Peyer's patch (tissue), 4 donors: ENCODE measurements around the gene VCL. TPM values are rescaled to one million over a fixed set of nuclear protein-coding genes. Genes with fewer than 3 reads are reported as not detected.
"Not testable (repeated sequence)": the region's sequence is repeated elsewhere in the genome, so short reads cannot be mapped to it uniquely, and the experiment has no call there.

Source experiments
- DNase-seq, 3 donors: peaks; one replicate each; pipeline ENCODE4 v3.0.0-alpha.2; 2017 to 2019
- H3K27ac ChIP-seq, 4 donors: fragments of 200-600 bp; sonication (generic); one replicate each; pipeline ENCODE4 v1.5.1; 2016 to 2019
- H3K27me3 ChIP-seq, 2 donors: fragments of 200-600 bp; sonication (generic); one replicate each; pipeline ENCODE4 v1.5.1; 2019
- H3K36me3 ChIP-seq, 3 donors: fragments of 200-600 bp; sonication (generic); one replicate each; pipeline ENCODE4 v1.5.1; 2016 to 2019
- H3K4me1 ChIP-seq, 4 donors: fragments of 200-600 bp; sonication (generic); one replicate each; pipeline ENCODE4 v1.5.1; 2016 to 2019
- H3K4me3 ChIP-seq, 4 donors: fragments of 200-600 bp; sonication (generic); 1 replicate in 3 of 4; 2 replicates in 1 of 4; pipeline ENCODE4 v1.5.1; 2016 to 2019; ENCODE audit warnings: mild to moderate bottlenecking in 1 of 4
- H3K9me3 ChIP-seq, 4 donors: fragments of 200-600 bp; sonication (generic); one replicate each; pipeline ENCODE4 v1.5.1; 2016 to 2019; ENCODE audit warnings: mild to moderate bottlenecking in 1 of 4
- CTCF ChIP-seq, 6 experiments: fragments of 450-650 bp in 4 of 6; fragments of 200-600 bp in 2 of 6; sonication (generic) in 1 of 6; IDR thresholded peaks; one replicate each; pipeline ENCODE4 v1.5.1; 2017 to 2019; ENCODE audit warnings: antibody characterized with exemption in 6 of 6, mild to moderate bottlenecking in 3 of 6, moderate library complexity in 1 of 6
- POLR2A ChIP-seq, 2 donors: fragments of 450-650 bp; IDR thresholded peaks; one replicate each; pipeline ENCODE4 v1.5.1; 2017; ENCODE audit warnings: antibody characterized with exemption in 2 of 2, mild to moderate bottlenecking in 2 of 2, moderate library complexity in 2 of 2
- total RNA-seq, 4 donors: library from RNA; depleted of rRNA; stranded (reverse); fragments of >200 nt; gene quantifications; one replicate each; pipeline ENCODE4 v1.1.0, GENCODE V29; 2016

The VCL gene
- total RNA-seq, 4 donors from 2014 or later = 36.3 to 103 (median 61.4) TPM

GRCh38 chr10:74058658-74059057 lies 60.7 kb downstream of the VCL start:
- TF ChIP-seq POLR2A (IDR thresholded peaks at IDR 0.05) (no peak), CTCF (IDR thresholded peaks at IDR 0.05) (no peak)
- DNase-seq = no peak
- peaks cover 0 to 14% (median 2%) of the 10 kb centered on the region in 4 donors for H3K4me1 ChIP-seq
- no peaks in the 10 kb centered on the region for H3K27me3 ChIP-seq
- no peak overlapping the region for H3K27ac ChIP-seq
- no peak overlapping the region for H3K4me3 ChIP-seq
- H3K36me3 ChIP-seq = no peaks in the 10 kb centered on the region
- peaks cover 0 to 5% (median 0%) of the 10 kb centered on the region in 4 donors for H3K9me3 ChIP-seq

- no peaks in the 10 kb centered on the region for H3K36me3 ChIP-seq
- H3K9me3 ChIP-seq = peaks cover 0 to 7% (median 0%) of the 10 kb centered on the region in 4 donors
- H3K4me1 ChIP-seq = peaks cover 0 to 10% (median 2%) of the 10 kb centered on the region in 4 donors
- no peaks in the 10 kb centered on the region for H3K27me3 ChIP-seq
- H3K4me3 ChIP-seq = no peak overlapping the region
- TF ChIP-seq POLR2A (IDR thresholded peaks at IDR 0.05) (no peak), CTCF (IDR thresholded peaks at IDR 0.05) (no peak)
- DNase-seq = no peak
- H3K27ac ChIP-seq = no peak overlapping the region
Measured at GRCh38 chr10:74061104-74061503, 63.2 kb downstream of the VCL start.

- H3K4me3 ChIP-seq, DNase-seq, H3K27ac ChIP-seq, H3K9me3 ChIP-seq, H3K36me3 ChIP-seq, H3K4me1 ChIP-seq, H3K27me3 ChIP-seq: not testable (repeated sequence)
Measured at GRCh38 chr10:74061978-74062377, 64.1 kb downstream of the VCL start.

- H3K27ac ChIP-seq = no peak overlapping the region
- DNase-seq = no peak
- H3K4me3 ChIP-seq = no peak overlapping the region
- H3K36me3 ChIP-seq = no peaks in the 10 kb centered on the region
- peaks cover 0 to 7% (median 0%) of the 10 kb centered on the region in 4 donors for H3K9me3 ChIP-seq
- no peaks in the 10 kb centered on the region for H3K27me3 ChIP-seq
- no peaks in the 10 kb centered on the region for H3K4me1 ChIP-seq
- no peak for TF ChIP-seq CTCF (IDR thresholded peaks at IDR 0.05)
- no peak for TF ChIP-seq POLR2A (IDR thresholded peaks at IDR 0.05)
Measured at GRCh38 chr10:74063256-74063655, 65.3 kb downstream of the VCL start.

GRCh38 chr10:74067373-74068352 lies 69.7 kb downstream of the VCL start:
- Histone ChIP-seq H3K36me3 (no peaks in the 10 kb centered on the region), H3K4me1 (no peaks in the 10 kb centered on the region), H3K27me3 (no peaks in the 10 kb centered on the region), H3K27ac (no peak overlapping the region), H3K9me3 (peaks cover 0 to 7% (median 0%) of the 10 kb centered on the region in 4 donors), H3K4me3 (no peak overlapping the region)
- no peak for TF ChIP-seq POLR2A (IDR thresholded peaks at IDR 0.05)
- no peak for TF ChIP-seq CTCF (IDR thresholded peaks at IDR 0.05)
- DNase-seq = no peak

- no peak for DNase-seq
- H3K4me3 ChIP-seq = no peak overlapping the region
- no peaks in the 10 kb centered on the region for H3K4me1 ChIP-seq
- no peaks in the 10 kb centered on the region for H3K27me3 ChIP-seq
- H3K36me3 ChIP-seq = peaks cover 0 to 21% (median 0%) of the 10 kb centered on the region in 3 donors
- no peaks in the 10 kb centered on the region for H3K9me3 ChIP-seq
- H3K27ac ChIP-seq = peak overlapping the region in 1 of 4 donors; percentile 20
- TF ChIP-seq POLR2A (IDR thresholded peaks at IDR 0.05) (no peak), CTCF (IDR thresholded peaks at IDR 0.05) (no peak)
Measured at GRCh38 chr10:74071157-74071556, 73.2 kb downstream of the VCL start.
